Measurements from ENCODE around the gene SREBF2. TPM values are rescaled to one million over a fixed set of nuclear protein-coding genes. Genes with fewer than 3 reads are reported as not detected.

The SREBF2 gene
- total and polyA plus RNA-seq, 9 of the 15 experiments (the other 6 are each of a cell fraction or from before 2014, with no cell fraction given), result 1.1 to 84.2 (median 26.9) TPM

- TF ChIP-seq ATF3 (IDR thresholded peaks at IDR 0.05), result peak; percentile 45
- TF ChIP-seq ATF3 (CRISPR knock-in tag; conservative IDR thresholded peaks at IDR 0.05), result no peak
- TF ChIP-seq ETV5 (CRISPR knock-in tag; IDR thresholded peaks at IDR 0.05; ENCODE audit: low read depth), result no peak
- TF ChIP-seq GATA2 (CRISPR knock-in tag; IDR thresholded peaks at IDR 0.05), result peak; percentile 19; the same call in 1 of the 2 replicates
- TF ChIP-seq CBFA2T2 (conservative IDR thresholded peaks at IDR 0.05), result no peak
- no peak for TF ChIP-seq E2F4 (CRISPR knock-in tag; IDR thresholded peaks at IDR 0.05; ENCODE audit: low read depth)
- TF ChIP-seq REST (IDR thresholded peaks at IDR 0.05; ENCODE audit: borderline replicate concordance), result peak; percentile 44; the same call in 1 of the 2 replicates
- no peak for TF ChIP-seq REST (CRISPR knock-in tag; IDR thresholded peaks at IDR 0.05; ENCODE audit: low read depth)
- TF ChIP-seq XRCC5 (IDR thresholded peaks at IDR 0.05; ENCODE audit: low read depth, low read length), result no peak
- peak; percentile 24; the same call in 1 of the 2 replicates for TF ChIP-seq FOSL1 (tag; conservative IDR thresholded peaks at IDR 0.05)
- 0 out of 2 replicates have a peak, but pooled peaks have one; percentile 22 for TF ChIP-seq ZBTB7A (IDR thresholded peaks at IDR 0.05; ENCODE audit: borderline replicate concordance, control insufficient read depth, low read depth, low read length)
- no peak for TF ChIP-seq CTCFL (IDR thresholded peaks at IDR 0.05; ENCODE audit: borderline replicate concordance, insufficient read depth, low read depth, low read length, poor library complexity, severe bottlenecking)
- TF ChIP-seq MCM7 (IDR thresholded peaks at IDR 0.05), result no peak
- TF ChIP-seq PKNOX1 (IDR thresholded peaks at IDR 0.05), result peak; percentile 61; the same call in 1 of the 2 replicates
Observed at GRCh38 chr22:41857155-41857859, 24.4 kb downstream of the SREBF2 start (continued).
